ENCODE data around the gene RBM38.
A peak's percentile ranks its signal among the peaks of the same experiment; 100 is the strongest.

The RBM38 gene

DNA sequence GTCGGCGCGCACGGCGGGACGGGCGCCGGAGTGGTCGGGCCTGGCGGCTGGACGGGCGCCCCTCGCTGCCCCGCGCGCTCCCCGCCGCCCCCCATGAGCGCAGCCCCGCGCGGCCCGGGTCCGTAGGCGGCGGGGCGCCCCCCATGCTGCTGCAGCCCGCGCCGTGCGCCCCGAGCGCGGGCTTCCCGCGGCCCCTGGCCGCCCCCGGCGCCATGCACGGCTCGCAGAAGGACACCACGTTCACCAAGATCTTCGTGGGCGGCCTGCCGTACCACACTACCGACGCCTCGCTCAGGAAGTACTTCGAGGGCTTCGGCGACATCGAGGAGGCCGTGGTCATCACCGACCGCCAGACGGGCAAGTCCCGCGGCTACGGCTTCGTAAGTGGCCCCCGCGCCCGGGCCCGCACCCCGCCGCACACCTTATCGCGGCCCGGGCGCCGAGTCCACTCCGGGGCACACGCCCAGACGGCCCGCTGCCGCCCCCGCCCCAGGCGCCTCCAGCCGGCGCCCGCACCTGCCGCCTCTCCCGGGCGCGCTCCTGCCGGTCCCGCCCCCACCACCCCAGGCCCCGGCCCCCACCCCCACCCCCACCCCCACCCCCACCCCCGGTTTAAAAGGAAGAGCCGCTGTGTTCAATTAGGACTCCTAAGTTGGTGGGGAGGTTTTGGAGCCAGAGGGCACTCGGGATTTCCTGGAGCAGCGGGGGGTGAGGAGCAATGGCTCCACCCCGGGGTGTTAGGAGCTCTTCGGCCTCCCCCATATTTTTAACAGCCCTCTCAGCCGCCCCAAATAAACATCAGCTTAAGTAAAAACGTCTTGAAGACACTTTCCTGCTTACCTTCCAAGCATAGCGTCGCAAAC is 474 bp downstream of the RBM38 start:
- DNase-seq, result no peak

DNA sequence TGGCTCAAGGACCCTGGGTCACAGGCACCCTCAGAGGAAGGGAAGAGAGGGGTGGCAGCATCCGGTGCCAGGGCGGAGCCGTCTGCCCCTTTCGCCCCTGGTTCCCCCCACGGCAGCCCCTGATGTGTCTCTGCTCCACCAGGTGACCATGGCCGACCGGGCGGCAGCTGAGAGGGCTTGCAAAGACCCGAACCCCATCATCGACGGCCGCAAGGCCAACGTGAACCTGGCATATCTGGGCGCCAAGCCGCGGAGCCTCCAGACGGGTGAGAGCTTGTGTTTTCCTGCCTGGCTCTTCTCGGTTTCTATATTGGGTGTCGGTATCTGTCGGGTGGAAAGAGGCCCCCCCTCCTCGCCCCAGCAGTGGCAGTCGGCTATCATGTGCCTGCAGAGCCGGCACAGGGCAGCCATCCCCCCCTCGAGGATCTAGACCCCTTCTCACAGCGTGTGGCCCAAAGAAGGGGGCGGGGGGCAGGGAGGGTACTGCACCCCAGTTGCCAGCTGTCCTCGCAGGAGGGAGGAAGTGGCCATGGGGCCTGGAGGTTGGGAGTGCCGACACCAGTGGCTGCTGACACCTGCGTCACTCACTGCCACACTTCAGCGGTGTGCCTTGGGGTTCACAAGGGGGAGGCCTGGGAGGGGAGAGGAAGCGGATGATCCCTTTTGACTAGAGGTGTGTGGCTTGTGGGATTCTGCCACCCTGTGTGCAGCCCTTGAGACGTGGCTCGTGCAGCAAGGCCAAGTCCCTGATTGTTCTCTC is 1.5 kb downstream of the RBM38 start:
- DNase-seq, result peak; percentile 68

DNA sequence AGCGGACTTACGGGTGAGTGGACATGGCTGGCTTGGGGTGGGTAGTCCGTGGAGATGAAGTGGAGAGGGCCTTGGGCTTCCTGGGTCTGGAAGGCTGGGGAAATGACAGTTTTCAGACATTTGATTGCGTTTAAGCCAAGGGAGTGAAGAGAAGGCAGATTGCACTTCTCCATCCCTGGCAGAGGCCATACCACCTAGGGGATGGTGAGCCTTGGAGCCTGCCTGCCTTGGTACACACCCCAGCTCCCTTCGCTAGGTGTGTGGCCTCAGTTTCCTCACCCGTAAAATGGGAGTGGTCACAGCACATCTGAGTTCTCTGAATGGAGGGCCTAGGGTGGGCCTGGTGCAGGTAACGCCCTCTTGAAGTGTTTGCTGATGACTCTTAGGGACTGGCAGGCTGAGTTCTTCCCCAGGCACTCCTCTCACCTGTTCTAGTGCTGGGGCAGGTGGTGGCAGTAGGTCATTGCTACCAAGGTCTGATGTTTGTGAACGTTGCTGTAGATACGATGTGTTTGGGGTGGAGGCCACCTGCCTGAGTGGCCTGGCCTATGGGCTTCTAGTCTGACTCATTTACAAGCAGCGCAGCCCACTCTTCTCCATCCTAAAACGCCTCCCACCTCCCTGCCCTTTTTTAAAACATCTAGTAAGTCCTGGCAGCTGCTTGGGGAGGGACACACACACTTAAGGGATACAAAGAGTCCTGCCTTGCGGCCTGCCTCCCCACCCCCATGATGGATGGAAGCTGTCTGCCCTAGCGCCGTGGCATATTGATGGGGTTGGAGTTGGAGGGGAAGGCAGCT is 2.3 kb downstream of the RBM38 start:
- DNase-seq, result no peak

DNA sequence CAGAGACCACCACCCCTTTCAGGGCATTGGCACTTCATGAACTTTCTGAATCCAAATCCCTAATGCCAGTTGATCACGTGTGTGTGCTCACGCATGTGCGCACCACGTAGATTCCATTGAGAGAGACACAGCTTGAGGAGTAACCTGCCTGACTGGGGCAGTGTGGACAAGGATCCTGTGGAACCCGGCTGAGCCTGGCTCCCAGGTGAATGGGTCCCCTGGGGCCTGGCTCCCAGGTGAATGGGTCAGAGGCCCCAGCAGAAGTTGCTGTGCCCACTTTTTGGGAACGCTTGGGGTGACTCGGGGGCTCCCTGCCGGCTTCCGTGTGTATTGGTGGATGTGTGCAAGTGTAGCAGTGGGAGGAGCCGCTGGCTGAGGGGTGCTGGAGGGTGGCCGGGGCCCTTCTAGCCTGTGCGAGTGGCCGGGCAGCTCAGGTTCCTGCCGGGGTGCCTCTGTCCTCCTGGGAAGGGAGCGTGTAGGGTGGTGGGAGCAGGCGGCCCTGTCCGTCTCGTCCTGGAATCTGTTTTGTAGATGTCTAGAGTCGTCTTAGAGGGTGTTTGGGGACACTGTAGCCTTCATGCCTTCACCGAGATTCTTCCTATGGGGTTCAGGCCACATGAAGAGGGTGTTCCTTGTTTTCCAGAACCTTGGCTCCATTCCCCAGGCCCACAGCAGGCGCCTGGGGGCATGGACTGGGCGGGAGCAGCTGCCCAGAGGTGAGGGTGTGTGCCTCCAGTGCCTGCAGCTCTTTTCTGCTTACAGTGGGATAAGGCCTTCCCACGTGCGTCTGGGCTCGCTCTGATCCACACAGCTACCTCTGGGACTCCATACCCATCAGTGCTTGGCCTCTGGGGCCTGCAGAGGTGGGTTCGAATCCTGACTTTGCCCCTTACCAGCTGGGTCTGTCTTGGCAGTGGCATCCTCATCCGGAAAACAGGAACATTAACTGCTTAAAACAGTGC is 3.2 kb downstream of the RBM38 start:
- no peak for DNase-seq

DNA sequence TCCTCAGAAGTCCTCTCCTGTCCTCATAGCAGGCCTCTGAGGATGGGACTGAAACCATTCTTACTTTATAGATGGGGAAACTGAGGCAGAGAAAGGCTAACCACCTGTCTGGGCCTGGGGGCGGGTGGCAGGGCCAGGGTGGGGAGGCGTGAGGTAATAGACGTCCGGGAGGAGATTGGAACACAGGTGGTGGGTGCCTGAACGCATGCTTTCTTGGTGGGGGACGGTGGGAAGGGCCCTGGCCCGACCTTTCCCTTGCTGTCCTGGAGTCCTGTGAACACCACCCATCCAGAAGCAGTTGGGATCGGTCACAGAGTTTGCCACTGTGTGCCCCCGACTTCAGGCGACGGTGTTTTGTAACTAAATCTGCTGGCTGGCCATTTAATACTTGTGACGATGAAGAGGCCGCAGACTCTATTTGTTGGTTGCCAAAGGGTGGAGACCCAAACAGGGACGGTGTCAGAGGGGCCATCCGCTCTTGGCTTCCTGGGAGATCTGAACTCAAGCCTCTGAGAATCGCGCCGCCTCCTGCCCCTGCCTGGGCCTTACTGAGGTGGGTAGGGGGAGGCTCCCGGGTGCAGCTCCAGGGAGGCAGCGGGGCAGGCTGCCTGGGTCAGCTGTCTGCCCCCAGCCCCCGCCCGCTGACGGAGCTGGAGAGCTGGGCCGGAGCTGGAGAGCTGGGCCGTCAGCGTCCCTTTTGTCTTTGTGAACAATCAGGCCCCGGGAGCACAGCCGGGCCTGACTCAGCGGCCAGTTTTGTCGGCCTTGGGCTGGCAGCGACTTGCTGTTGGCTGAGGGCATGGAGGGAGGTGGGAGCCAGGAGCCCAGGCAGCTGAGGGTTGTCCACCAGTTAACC is 4.1 kb downstream of the RBM38 start:
- DNase-seq, result no peak

DNA sequence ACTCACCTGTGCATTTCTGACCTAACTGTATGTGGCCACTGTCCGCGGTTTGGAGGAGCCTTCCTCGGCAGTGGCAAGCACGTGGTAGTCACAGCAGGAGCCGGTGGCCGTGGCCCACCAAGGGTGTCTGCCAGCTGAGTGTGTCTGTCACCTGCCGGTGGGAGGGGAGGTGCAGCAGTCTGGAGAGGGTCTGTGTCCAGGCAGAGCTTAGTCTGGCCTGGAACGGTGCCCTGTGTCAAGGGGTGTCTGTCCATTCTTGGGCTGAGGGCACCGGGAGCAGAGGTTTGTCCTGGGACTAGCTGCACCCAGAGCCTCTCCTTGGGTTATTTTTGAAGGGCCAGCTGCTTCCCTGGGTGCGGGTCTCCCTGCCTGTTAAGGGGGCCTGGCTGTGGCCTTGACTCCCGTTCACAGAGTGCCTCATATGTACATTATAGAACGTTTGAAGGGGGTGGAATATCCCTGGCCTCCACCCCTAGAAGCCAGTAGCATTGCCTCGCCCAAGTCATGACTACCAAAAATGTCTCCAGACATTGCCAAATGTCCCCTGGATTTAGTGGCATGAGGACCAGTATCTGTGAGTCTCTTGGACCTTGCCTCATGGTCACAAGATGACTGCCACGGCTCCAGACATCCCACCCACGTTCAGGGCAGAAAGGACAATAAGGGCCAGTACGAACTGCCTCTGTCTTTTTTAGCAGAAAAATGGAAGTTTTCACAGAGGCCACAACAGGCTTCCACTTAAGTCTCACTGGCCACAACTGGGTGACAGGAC is 5.2 kb downstream of the RBM38 start:
- DNase-seq, result no peak

DNA sequence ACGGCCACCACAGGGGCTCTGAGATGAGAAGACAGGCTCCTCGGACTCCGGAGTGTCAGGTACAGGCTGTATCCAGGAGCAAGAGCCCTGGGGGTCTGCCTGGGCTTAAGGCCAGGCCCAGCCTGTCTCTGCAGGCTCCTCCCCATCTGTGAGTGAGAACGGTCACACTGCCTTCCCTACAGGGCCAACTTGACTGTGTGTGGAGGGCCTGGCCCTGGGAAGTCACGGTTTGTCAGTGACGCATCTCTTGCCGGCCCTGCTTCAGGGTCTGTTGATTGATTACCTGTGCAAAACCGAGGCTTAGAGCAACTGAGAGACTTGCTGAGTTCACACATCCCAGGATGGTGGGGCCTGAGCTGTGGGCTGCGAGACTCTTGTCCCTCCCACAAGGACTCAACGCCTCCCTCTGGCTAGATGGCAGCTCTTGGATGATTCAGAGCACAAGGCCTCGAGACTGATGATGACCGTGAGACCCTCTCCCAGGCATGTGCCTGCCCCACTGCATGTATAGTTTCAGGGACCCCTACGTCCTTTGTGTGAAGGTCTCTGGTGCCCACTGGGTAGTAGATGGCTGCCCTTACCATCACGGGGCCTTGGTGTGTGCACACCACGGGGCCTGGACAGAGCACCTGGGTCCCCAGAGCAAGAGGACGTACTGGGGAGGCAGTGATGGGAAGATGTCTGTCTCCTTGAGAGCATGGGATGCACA is 5.9 kb downstream of the RBM38 start:
- DNase-seq, result no peak

DNA sequence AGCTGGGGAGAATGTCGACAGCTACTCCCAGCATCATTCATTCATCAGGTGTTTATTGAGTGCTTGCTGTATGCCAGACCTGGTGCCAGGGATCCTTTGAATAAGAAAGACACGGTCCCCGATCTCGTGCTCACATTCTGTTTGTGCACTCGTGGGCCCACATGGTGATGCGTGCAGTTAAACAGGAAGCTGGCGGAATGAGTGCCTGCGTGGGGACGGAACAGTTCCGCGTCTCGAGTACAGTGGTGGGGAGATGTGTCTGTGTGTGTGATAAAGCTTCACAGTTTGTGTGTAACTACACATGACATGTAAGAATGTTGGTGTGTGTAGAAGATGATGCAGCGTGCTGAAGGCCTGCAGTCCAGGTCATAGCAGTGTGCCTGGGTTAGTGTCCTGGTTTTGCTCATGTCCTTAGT is 6.5 kb downstream of the RBM38 start:
- peak; percentile 41 for DNase-seq

DNA sequence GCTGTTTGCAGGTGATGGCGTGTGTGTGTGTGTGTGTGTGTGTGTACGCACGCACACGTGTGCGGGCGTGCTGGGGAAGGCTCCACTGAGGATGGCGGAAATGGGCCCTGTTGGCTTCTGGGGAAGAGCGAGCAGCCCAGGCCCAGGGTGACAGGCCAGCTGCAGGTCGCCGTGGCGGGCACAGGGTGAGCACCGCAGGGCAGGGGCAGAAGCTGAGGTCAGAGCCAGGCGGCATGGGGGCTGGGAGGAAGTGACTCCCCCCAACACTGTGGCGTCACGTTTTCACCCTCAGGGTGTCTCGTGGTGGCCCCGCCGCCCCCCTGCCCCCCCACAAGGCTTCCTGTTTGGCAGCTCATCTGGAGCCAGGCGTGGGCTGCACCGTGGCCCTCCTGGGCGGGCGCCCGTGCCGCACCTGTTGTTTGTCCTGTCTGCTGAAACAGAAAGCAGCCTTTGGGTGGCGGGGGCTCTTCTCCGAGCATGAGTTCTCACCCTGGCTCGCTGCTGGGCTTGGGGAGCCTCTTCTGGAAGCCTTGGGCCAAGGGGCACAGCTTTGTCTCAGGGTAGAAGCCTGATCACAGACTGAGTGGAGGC is 7.1 kb downstream of the RBM38 start:
- peak; percentile 83 for DNase-seq

DNA sequence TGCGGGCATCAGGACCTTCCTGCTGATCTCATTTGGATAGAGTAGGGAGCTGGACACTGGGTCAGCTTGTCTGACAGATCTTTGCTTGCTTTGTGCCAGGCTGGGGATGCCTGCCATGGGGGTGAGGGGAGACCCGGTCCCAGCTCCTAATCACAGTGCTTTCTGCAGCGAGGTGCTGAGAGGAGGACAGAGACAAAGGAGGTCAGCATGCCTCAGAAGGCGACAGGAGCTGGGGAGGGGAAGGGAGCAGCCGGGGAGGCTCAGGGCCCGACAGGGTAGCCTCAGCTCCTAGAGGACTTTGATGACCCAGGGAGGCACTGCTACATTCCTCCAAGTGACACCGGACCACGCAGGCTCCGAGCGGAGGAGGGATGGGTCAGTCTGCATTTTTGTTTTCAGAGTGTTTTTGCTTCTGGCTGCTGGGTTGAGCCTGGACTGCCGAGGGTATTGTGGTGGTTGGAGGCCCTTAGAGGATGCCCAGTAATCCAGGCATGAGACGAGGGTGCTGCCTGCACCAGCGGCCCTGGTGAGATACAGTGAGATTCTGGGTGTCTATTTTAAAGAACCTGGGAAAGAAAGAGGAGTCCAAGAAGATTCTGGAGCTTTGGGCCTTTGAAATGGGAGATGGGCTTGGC is 7.8 kb downstream of the RBM38 start:
- DNase-seq, result no peak

DNA sequence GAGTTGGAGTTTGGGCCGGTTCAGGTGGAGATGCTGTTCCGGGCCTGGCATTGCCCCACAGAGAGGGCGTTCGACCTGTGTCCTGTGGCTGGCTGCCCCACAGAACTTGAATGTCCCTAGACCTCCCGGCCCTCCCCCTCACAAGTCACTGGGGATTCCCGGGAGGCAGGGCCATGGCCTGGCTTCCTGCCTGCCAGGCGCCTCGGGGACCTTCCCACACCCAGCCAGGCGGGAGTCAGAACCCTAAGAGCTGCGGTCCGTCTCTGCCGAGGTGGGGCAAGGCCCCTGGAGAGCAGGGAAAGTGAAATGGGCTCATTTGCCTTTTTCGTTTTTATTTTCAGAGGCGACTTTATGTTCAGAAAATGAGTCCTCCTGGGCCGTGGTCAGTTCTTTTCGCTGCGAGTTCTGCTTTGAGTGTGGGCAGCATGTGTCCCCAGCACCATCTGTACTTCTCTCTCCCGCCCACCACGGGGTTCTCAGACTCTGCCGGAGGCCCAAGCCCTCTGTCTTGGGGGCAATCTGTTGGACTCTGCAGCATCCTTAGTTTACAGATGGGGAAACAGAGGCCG is 8.5 kb downstream of the RBM38 start:
- peak; percentile 24 for DNase-seq

DNA sequence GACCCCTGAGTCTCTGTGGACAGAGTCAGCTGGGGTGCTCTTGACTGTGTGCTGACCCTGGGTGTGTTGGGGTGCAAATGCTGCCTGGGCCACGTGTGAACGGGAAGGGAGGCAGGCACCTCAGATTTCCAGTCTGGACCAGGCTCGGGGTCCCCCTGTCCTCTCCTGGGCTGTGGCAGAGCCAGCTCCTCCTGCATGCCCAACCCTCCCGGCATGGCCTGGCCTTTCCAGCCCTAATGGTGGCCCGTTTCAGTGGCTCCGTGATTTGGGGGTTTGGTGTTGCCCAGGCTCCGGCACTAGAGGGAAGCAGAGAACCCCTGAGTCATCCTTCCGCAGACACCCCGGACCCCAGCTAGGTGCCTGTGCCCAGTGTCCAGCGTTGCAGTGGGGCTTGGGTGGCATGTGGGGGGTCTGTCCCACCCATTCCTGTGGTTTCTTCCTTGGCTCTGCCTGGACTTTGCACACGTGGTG is 9.1 kb downstream of the RBM38 start:
- DNase-seq, result no peak

DNA sequence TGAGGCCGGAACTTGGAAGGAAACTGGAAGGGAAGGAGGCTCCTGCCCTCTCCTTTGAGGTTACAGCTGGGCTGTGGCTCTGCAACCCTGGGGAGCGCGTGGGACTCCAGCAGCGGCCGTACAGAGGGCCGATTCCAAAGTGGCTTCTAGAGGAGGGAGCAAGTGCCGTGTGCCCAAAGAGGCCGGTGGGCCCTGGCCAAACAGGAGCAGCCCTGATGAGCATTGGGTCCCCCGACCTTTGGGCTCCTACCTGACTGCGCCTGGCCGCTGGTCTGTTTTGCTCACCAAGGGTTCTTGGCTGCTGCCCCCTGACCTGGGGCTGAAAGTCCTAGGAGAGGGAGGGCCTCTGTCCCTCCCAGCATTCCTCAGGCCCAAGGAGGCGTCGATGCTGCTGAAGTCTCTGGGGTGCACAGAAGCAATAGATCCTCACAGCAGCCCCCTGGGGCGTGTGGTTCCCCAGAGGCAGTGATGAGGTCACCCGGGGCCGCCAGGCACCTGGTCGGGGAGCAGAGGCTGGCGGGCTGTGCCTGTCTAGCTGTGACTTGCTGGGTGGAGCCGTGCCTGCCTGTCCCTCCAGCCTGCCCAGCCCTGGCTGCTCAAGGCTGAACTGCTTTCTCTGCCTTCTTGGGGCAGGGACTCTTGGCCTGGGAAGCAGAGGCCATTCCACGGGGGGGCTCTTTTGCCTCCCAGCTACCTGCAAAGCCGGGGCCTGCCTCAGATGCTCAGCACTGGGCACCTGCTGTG is 9.8 kb downstream of the RBM38 start:
- DNase-seq, result no peak

DNA sequence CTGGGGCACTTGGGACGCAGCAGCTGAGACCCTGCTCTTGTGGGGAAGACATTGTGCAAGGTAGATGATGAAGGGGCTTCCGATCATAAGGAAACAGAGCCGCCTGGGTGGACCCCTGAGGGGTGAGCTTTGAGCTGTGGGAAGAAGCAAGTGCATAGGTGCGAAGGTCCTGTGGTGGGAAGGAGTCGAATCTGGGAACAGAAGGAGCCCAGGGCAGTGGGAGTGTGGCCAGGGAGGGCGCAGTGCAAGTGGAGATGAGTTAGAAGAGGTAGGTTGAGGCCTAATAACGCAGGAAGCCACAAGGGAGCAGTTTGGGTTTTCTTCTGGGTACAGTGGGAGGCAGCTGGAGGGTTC is 10.3 kb downstream of the RBM38 start:
- no peak for DNase-seq

DNA sequence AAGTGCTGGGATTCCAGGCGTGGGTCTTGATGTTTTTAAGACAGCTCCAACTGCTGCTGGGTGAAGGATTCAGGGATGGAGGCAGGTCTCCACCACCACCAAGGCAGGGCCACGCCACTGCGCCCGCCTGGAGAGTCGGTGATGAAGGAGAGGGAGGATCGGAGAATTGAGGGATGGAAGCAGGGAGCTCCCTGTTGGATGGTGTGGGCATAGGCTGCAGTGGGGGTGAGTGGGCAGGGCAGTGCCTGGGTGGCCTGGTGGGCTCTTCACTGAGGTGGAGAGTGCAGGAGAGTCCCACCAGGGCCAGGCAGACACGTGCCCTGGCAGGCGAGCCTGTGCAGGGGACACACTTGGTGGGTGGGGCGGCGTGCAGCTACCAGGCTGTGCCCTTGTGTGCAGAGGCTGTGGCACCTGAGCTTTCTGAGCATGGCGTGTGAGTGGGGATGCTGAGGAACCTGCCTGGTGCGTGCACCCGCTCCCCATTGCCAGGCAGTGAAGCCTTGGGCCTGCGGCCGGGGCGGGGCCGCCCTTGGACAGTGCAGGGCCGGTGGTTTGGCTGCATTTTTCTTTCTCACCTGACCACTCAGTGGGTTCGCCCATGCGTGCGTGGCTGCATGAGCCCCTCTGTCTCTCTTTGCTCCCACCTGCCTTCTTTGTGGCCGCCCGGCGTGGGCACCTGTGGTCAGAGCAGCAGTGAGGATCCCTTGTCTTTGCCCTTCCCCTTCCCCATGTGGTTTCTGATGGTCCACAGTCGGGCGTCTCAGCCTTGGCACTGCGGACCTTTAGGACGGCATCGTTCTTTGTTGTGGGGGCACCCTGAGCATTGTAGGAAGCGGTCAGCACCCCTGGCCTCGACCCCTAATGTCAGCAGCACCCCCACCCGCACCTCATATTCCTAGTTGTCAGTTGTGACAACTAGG is 11.3 kb downstream of the RBM38 start:
- no peak for DNase-seq

DNA sequence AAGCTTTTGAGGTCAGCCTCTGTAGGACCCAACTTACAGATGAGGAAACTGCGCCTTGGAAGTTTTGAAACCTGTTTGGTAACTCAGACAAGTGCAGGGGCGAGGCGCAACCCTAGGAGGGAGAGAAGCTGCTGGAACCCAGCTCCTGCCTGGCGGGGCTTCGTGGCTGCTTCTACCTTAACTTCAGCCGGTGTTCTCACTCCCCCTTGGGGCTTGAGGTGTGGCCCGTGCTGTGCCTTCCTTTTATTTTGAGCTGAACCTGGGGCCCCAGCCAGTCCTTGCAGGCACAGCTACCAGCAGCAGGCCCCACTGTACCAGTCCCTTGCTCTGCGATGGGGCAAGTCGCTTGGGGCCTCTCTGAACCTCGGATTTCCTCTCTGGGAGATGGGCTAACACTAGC is 12.0 kb downstream of the RBM38 start:
- no peak for DNase-seq
